G401 (cell line): ENCODE results near the gene EPHA5. TPM values are rescaled to one million over a fixed set of nuclear protein-coding genes. Genes with fewer than 3 reads are reported as not detected.
"Not testable (repeated sequence)": the region's sequence is repeated elsewhere in the genome, so short reads cannot be mapped to it uniquely, and the experiment has no call there.

Experiments
- DNase-seq: peaks from one replicate; pipeline ENCODE4 v3.0.0-alpha.2; 2015; ENCODE audit warnings: low spot score
- in situ Hi-C: cut with HindIII; loops from 2 replicates; pipeline ENCODE4 v1.10.0; 2016; ENCODE audit warnings: low sequenced_read_pairs, mixed read lengths
- total RNA-seq: library from RNA; depleted of rRNA; stranded (reverse); fragments of >200 nt; shearing (Covaris generic); gene quantifications from 2 replicates; pipeline ENCODE4 v1.2.3, GENCODE V29; 2014

EPHA5 gene
- total RNA-seq, 1 experiment from 2014 or later: 0.24 TPM

DNA sequence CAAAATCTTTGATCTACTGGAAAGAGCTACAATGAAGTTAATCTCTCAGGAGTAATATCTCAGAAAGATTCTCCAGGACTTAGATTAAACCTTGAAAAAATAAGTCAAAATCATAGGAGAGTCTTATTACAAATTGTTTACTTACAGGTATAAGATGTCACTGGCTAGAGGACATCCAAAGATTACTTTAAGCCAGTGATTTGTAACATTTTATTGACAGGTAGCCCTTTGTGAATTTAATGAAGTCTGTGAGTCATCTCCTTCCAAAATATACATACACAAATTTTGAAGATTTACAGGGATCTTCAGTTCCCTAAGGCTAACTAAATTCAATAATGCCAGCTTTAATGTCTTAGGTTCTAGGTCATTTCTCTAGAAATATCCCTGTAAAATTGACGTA is 359.7 kb downstream of the EPHA5 start:
- in situ Hi-C loops: no loop called here
- DNase-seq: no peak

DNA sequence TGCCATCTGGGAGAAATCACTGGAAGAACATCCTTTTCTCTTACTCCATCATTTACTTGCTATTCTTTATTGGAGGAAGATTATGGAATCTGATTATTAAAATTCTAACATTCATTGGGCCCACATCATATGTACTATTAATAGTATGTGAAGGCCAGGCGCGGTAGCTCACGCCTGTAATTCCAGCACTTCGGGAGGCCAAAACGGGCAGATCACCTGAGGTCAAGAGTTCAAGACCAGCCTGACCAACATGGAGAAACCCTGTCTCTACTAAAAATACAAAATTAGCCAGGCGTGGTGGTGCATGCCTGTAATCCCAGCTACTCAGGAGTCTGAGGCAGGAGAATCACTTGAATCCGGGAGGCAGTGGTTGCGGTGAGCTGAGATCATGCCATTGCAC is 361.7 kb downstream of the EPHA5 start:
- DNase-seq, in situ Hi-C loops: not testable (repeated sequence)

DNA sequence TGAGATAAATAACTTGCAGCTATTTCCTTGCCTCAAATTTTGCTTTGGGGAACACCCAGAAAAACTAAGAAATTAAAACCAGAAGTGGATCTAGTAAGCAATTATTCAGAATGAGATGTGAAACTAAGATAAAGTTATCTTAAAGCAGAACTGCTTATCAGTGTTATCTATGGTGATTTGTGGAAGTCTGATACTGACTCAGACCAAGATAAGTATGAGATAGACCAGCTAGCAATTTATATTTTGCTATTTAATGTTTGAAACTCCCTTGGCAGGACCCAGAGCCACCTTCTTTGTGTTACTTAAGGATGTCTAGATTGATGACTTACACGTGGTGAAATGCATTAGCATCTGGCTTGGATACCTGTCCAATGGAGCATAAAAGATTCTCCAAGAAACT is 368.1 kb downstream of the EPHA5 start:
- in situ Hi-C loops: no loop called here
- DNase-seq: no peak

DNA sequence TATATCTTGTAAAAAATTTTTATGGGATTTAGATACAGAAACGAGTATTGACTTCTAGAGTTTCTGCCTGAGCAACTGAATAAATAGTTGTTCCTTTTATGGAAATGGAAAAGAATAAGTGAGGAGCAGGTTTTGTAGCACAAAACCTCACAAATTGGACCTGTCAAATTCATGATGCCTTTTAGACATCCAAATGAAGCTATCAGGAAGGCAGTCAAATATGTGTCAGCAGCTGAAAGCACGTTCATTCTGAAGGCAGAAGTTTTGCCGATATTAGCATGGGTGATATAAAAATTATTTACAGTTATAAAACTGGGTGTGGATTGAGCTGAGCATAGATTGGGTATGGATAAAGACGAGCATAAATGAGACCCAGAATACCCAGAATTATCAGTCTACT is 374.0 kb downstream of the EPHA5 start:
- DNase-seq: no peak
- in situ Hi-C loops: no loop called here

DNA sequence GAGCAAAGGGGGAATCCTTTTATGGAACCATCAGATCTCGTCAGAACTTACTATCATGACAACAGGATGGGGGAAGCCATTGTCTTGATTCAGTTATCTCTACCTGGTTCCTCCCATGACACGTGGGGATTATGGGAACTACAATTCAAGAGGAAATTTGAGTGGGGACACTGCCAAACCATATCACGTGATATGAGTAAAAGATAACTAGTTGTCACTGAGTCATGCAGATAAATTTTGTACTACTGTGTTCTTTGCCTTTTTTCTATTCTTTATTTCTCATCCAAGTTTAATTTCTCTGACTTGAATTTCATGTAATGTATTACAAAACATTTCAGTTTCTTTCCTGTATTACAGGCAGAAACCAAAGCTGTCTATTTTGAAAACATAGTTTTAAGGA is 383.2 kb downstream of the EPHA5 start:
- DNase-seq: no peak
- in situ Hi-C loops: no loop called here
